Right kidney (tissue), 9 donors: ENCODE measurements around the gene FAM43B.
"Not testable (repeated sequence)": the region's sequence is repeated elsewhere in the genome, so short reads cannot be mapped to it uniquely, and the experiment has no call there.

Source experiments
- DNase-seq: peaks from one replicate; pipeline ENCODE4 v3.0.0-alpha.2; 2016
- long read RNA-seq, 8 donors: transcript quantifications; one replicate each; lab custom pipeline, GENCODE V29; 2026

The FAM43B gene
- long read RNA-seq, donor 1, partial matches to known transcripts: 0 of 2 reads
- long read RNA-seq, donor 1, other reads (novel, unspliced or antisense): 0 of 2 reads
- long read RNA-seq, donor 2, partial matches to known transcripts: 0 of 1 reads
- long read RNA-seq, donor 2, other reads (novel, unspliced or antisense): 0 of 1 reads
- long read RNA-seq, donor 3: 0 reads
- long read RNA-seq, donor 4, partial matches to known transcripts: 0 of 2 reads
- long read RNA-seq, donor 4, other reads (novel, unspliced or antisense): 0 of 2 reads
- long read RNA-seq, donor 5, partial matches to known transcripts: 0 of 2 reads
- long read RNA-seq, donor 5, other reads (novel, unspliced or antisense): 0 of 2 reads
- long read RNA-seq, donor 6, transcript FAM43B-201 (1 exons, 2,572 nt): major isoform, 7 of 7 reads
- long read RNA-seq, donor 6, partial matches to known transcripts: 0 of 7 reads
- long read RNA-seq, donor 6, other reads (novel, unspliced or antisense): 0 of 7 reads
- long read RNA-seq, donor 7, transcript FAM43B-201 (1 exons, 2,572 nt): major isoform, 7 of 7 reads
- long read RNA-seq, donor 7, partial matches to known transcripts: 0 of 7 reads
- long read RNA-seq, donor 7, other reads (novel, unspliced or antisense): 0 of 7 reads
- long read RNA-seq, donor 8, partial matches to known transcripts: 0 of 2 reads
- long read RNA-seq, donor 8, other reads (novel, unspliced or antisense): 0 of 2 reads

- peak; percentile 80 for DNase-seq
These were observed at the start of gene FAM43B for GRCh38 chr1:20551945-20552727. FAM43B (plus strand) TSS chr1:20552573; CDS start chr1:20552974, 401 bp downstream.

GRCh38 chr1:20505488-20505887 lies 46.9 kb upstream of the FAM43B start:
- no peak for DNase-seq

GRCh38 chr1:20507248-20507563 lies 45.2 kb upstream of the FAM43B start:
- no peak for DNase-seq

- peak; percentile 91 for DNase-seq
These were observed 44.6 kb upstream of the FAM43B start, which contains the start of gene MUL1 for GRCh38 chr1:20507564-20508410. MUL1 (minus strand) TSS chr1:20508151; CDS start chr1:20508024, 127 bp downstream.

- no peak for DNase-seq
These were observed 44.0 kb upstream of the FAM43B start for GRCh38 chr1:20508411-20508771.

- no peak for DNase-seq
These were observed 40.6 kb upstream of the FAM43B start for GRCh38 chr1:20511518-20512428.

- DNase-seq: not testable (repeated sequence)
These were observed 32.6 kb upstream of the FAM43B start for GRCh38 chr1:20519609-20520262.

- DNase-seq: peak; percentile 71
These were observed 30.2 kb upstream of the FAM43B start for GRCh38 chr1:20521960-20522861.

GRCh38 chr1:20526267-20526666 lies 26.1 kb upstream of the FAM43B start:
- DNase-seq: no peak

- no peak for DNase-seq
These were observed 24.2 kb upstream of the FAM43B start for GRCh38 chr1:20528221-20528620.

GRCh38 chr1:20530306-20530705 lies 22.1 kb upstream of the FAM43B start:
- DNase-seq: no peak

- no peak for DNase-seq
These were observed 21.5 kb upstream of the FAM43B start for GRCh38 chr1:20530901-20531300.

GRCh38 chr1:20533635-20534034 lies 18.7 kb upstream of the FAM43B start:
- DNase-seq: peak; percentile 7

- DNase-seq: no peak
These were observed 17.5 kb upstream of the FAM43B start for GRCh38 chr1:20534659-20535417.

- DNase-seq: no peak
These were observed 14.1 kb upstream of the FAM43B start for GRCh38 chr1:20538227-20538626.

GRCh38 chr1:20538760-20539551 lies 13.4 kb upstream of the FAM43B start:
- no peak for DNase-seq

- DNase-seq: no peak
These were observed 12.1 kb upstream of the FAM43B start for GRCh38 chr1:20540281-20540680.

- DNase-seq: no peak
These were observed 5.7 kb upstream of the FAM43B start for GRCh38 chr1:20546637-20547036.
